ENCODE measurements around the gene MEDAG.

The MEDAG gene

GRCh38 chr13:30908416-30908980 is 2.4 kb downstream of the MEDAG start:
- ATAC-seq = peak; percentile 92
- TF ChIP-seq RARB (CRISPR knock-in tag; IDR thresholded peaks at IDR 0.05) = no peak
- no peak for TF ChIP-seq TOX (CRISPR knock-in tag; IDR thresholded peaks at IDR 0.05; ENCODE audit: borderline replicate concordance)
- no peak for TF ChIP-seq GLIS3 (CRISPR knock-in tag; IDR thresholded peaks at IDR 0.05)
- no peak for TF ChIP-seq ZC3H10 (CRISPR knock-in tag; IDR thresholded peaks at IDR 0.05)
- TF ChIP-seq ESRRG (CRISPR knock-in tag; IDR thresholded peaks at IDR 0.05) = no peak
- TF ChIP-seq CSDC2 (CRISPR knock-in tag; IDR thresholded peaks at IDR 0.05) = no peak
- no peak for TF ChIP-seq PATZ1 (CRISPR knock-in tag; IDR thresholded peaks at IDR 0.05; ENCODE audit: borderline replicate concordance)
- no peak for TF ChIP-seq ZFP3 (CRISPR knock-in tag; IDR thresholded peaks at IDR 0.05)
- TF ChIP-seq, protein P1, sequence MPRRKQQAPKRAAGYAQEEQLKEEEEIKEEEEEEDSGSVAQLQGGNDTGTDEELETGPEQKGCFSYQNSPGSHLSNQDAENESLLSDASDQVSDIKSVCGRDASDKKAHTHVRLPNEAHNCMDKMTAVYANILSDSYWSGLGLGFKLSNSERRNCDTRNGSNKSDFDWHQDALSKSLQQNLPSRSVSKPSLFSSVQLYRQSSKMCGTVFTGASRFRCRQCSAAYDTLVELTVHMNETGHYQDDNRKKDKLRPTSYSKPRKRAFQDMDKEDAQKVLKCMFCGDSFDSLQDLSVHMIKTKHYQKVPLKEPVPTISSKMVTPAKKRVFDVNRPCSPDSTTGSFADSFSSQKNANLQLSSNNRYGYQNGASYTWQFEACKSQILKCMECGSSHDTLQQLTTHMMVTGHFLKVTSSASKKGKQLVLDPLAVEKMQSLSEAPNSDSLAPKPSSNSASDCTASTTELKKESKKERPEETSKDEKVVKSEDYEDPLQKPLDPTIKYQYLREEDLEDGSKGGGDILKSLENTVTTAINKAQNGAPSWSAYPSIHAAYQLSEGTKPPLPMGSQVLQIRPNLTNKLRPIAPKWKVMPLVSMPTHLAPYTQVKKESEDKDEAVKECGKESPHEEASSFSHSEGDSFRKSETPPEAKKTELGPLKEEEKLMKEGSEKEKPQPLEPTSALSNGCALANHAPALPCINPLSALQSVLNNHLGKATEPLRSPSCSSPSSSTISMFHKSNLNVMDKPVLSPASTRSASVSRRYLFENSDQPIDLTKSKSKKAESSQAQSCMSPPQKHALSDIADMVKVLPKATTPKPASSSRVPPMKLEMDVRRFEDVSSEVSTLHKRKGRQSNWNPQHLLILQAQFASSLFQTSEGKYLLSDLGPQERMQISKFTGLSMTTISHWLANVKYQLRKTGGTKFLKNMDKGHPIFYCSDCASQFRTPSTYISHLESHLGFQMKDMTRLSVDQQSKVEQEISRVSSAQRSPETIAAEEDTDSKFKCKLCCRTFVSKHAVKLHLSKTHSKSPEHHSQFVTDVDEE (CRISPR knock-in tag; IDR thresholded peaks at IDR 0.05) = no peak
- TF ChIP-seq, protein P2, sequence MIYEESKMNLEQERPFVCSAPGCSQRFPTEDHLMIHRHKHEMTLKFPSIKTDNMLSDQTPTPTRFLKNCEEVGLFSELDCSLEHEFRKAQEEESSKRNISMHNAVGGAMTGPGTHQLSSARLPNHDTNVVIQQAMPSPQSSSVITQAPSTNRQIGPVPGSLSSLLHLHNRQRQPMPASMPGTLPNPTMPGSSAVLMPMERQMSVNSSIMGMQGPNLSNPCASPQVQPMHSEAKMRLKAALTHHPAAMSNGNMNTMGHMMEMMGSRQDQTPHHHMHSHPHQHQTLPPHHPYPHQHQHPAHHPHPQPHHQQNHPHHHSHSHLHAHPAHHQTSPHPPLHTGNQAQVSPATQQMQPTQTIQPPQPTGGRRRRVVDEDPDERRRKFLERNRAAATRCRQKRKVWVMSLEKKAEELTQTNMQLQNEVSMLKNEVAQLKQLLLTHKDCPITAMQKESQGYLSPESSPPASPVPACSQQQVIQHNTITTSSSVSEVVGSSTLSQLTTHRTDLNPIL (CRISPR knock-in tag; IDR thresholded peaks at IDR 0.05; ENCODE audit: low read depth) = no peak
- no peak for TF ChIP-seq CSRNP3 (CRISPR knock-in tag; IDR thresholded peaks at IDR 0.05)
- no peak for TF ChIP-seq ZNF8 (CRISPR knock-in tag; IDR thresholded peaks at IDR 0.05)
- no peak for TF ChIP-seq TCF4 (CRISPR knock-in tag; IDR thresholded peaks at IDR 0.05; ENCODE audit: borderline replicate concordance)
- no peak for TF ChIP-seq ISL1 (CRISPR knock-in tag; IDR thresholded peaks at IDR 0.05)
- no peak for TF ChIP-seq OSR1 (CRISPR knock-in tag; IDR thresholded peaks at IDR 0.05)
- TF ChIP-seq ZFP30 (CRISPR knock-in tag; IDR thresholded peaks at IDR 0.05) = no peak
- no peak for TF ChIP-seq ZNF70 (CRISPR knock-in tag; IDR thresholded peaks at IDR 0.05)
- no peak for TF ChIP-seq SNAI2 (CRISPR knock-in tag; IDR thresholded peaks at IDR 0.05)

DNA sequence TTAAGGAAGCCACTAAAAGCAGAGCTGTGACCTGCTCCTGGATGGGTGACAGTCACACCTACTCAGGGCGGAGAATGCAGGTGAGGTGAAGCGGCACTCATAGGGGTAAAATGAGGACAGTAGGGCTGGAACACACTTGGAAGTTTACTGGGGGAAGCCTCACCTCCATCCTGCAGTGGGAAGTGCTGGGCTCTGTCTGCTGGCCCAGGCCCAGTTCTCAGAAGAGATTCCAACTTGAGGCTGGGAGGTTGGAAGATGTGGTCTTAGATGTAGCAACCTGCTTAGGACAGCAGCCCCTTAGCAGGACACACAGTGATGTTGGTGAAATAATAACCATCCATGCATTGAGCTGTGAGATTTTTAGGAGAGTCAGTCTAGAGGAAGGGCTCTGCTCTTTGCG is 4.6 kb downstream of the MEDAG start:
- no peak for ATAC-seq

More for the DNA sequence above, 4.6 kb downstream of the MEDAG start:
- TF ChIP-seq BACH2 (CRISPR knock-in tag; IDR thresholded peaks at IDR 0.05; ENCODE audit: borderline replicate concordance) (no peak), OSR1 (CRISPR knock-in tag; IDR thresholded peaks at IDR 0.05) (no peak), PPARA (CRISPR knock-in tag; IDR thresholded peaks at IDR 0.05; ENCODE audit: borderline replicate concordance) (no peak), ZC3H10 (CRISPR knock-in tag; IDR thresholded peaks at IDR 0.05) (no peak), SNAI2 (CRISPR knock-in tag; IDR thresholded peaks at IDR 0.05) (no peak), CSDC2 (CRISPR knock-in tag; IDR thresholded peaks at IDR 0.05) (no peak), GLIS3 (CRISPR knock-in tag; IDR thresholded peaks at IDR 0.05) (no peak), ESRRG (CRISPR knock-in tag; IDR thresholded peaks at IDR 0.05) (no peak), ARNTL (CRISPR knock-in tag; IDR thresholded peaks at IDR 0.05; ENCODE audit: borderline replicate concordance, low read depth) (no peak), TOX (CRISPR knock-in tag; IDR thresholded peaks at IDR 0.05; ENCODE audit: borderline replicate concordance) (no peak)
- TF ChIP-seq, protein P3, sequence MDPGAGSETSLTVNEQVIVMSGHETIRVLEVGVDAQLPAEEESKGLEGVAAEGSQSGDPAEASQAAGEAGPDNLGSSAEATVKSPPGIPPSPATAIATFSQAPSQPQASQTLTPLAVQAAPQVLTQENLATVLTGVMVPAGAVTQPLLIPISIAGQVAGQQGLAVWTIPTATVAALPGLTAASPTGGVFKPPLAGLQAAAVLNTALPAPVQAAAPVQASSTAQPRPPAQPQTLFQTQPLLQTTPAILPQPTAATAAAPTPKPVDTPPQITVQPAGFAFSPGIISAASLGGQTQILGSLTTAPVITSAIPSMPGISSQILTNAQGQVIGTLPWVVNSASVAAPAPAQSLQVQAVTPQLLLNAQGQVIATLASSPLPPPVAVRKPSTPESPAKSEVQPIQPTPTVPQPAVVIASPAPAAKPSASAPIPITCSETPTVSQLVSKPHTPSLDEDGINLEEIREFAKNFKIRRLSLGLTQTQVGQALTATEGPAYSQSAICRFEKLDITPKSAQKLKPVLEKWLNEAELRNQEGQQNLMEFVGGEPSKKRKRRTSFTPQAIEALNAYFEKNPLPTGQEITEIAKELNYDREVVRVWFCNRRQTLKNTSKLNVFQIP (CRISPR knock-in tag; IDR thresholded peaks at IDR 0.05; ENCODE audit: borderline replicate concordance, low read depth) = no peak
